Sciatic nerve (tissue), 2 donors: ENCODE measurements around the gene LAMA4. TPM values are rescaled to one million over a fixed set of nuclear protein-coding genes. Genes with fewer than 3 reads are reported as not detected.
"Not testable (repeated sequence)": the region's sequence is repeated elsewhere in the genome, so short reads cannot be mapped to it uniquely, and the experiment has no call there.

Experiments used
- ATAC-seq: fragments of 200-7000 bp; cut with Tn5 transposase; one replicate; pipeline ENCODE4 v1.9.1; 2020; ENCODE audit warnings: mild to moderate bottlenecking, moderate library complexity
- DNase-seq: peaks from one replicate; pipeline ENCODE4 v3.0.0-alpha.2; 2020; ENCODE audit warnings: low spot score
- intact Hi-C: fragments of 100-400 bp; cut with DNase I; formaldehyde crosslinking; loops from one replicate; pipeline ENCODE4 v1.14.2; 2022
- total RNA-seq: library from RNA; stranded (reverse); fragmentation: NEBNext Ultra II Directional; extraction: Animal tissue kit (Norgen Biotek cat#: 25700); gene quantifications from one replicate; pipeline ENCODE4 v1.2.1, GENCODE V29; 2021
- donor health status: DM: no; HTN: no; CAD: no.
- donor health status: DM: no; HTN: no; CAD: no.

The LAMA4 gene
- total RNA-seq, 1 donor from 2014 or later, result 332 TPM

DNA sequence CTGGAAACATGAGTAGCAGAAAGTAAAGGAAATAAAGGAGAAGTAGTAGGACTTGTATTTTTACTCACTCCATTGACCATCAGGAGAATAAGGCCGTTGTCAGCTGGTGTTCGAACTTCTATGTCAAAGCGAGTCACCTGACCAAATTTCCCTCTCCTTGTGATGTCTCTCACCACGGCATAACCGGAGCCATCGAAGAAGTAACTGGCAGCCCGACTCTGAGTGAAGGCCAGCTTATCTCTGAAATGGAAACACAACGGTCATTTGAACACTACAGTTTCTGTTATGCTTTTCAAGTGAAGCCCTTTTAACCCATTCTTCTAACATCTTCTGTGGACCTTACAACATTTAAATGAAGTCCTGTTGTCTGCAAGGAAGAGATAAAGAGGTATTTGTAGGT, 115.3 kb downstream of the LAMA4 start:
- ATAC-seq (no peak), DNase-seq (no peak)
- intact Hi-C loops, result no loop called here

DNA sequence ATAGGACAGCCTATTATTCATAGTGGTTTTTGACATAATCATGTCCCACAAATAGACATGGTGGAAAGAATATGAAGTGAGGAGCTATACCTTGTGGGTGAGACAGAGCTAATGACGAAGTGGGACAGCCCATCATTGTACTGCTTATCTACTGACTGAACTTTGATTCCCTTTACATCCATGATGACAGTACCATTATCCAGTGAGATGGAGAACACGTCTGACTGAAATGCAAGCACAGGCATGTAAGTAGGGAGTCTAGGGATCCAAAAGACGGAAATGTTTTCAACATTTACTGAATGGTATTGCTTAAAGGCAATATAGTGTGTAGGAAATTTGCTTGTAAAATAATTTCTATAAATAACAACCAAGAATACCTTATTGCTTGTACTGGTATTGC, 123.5 kb downstream of the LAMA4 start:
- intact Hi-C loops, result no loop called here
- ATAC-seq, result no peak

DNA sequence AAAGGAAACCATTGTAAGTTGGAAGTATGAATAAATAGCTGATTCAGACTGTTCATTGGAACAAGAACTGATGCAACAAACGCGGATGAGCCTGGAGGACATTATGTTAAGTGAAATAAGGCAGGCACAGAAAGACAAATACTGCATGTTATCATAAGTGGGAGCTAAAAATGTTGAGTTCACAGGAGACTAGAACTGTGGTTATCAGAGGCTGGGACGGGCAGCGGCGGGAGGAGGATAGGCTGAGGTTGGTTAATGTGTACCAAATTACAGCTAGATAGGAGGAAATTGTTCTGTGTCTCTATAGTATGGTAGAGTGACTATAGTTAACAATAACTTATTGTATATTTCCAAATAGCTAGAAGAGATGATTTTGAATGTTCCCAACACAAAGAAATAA, 126.2 kb downstream of the LAMA4 start:
- intact Hi-C loops, result no loop called here
- ATAC-seq (no peak), DNase-seq (no peak)

More for the DNA sequence above, 123.5 kb downstream of the LAMA4 start:
- DNase-seq, result no peak

DNA sequence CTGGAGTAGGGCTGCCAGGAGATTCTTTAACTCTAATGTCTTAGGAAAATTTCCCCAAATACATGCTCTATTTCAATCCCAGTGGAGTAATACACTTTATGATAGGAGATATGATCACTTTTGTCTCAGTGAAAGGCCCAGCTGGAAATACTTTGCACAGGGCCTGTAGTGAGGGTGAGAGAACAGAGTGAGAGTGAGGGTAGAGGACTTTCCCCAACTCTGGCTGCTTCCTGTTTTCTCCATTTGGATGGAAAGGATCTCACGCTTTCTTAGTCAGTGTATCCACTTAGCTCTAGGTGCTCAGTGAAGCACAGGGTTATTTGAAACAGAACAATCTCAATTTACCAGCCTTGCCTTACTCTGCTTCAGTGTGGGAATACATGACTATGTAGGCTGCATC, 130.4 kb downstream of the LAMA4 start:
- intact Hi-C loops, result no loop called here
- DNase-seq (no peak), ATAC-seq (no peak)

DNA sequence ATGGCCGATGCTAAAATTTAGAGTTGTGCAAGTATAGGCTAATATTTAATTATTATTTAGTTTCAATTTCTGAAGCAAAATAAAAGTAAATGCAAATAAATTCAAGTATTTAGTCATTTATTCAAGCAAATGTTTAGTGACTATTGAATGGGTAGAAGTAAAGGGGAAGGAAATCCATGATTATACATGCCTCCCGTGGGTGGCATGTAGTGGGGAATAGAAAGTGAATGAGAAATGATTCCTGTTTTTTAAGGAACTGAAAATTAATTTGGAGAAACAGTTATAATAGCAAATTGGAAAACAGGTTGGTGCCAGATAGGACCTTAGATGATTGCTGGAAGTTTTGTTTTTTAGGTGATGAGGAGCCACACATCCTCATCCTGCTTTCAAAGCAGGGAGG, 131.6 kb downstream of the LAMA4 start:
- no peak for DNase-seq
- intact Hi-C loops, result no loop called here
- ATAC-seq, result no peak

DNA sequence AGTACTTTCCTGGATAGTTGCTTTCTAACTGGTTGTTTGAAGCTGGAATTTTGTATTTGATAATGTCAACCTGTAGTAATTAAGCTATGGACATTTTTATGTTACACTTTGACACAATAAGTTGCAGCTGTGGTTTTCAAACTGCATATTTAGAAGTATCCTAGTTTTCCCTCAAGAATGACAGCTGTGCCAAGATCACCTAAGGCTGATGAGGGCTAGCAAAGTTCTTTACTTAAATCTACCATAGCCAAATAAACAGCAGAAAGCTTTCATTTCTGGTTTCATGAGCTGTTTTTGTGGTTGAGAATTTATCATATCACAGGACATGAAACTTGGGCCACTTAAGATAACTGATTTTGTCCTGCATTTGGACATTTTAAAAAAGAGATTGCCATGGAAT, 136.3 kb downstream of the LAMA4 start:
- intact Hi-C loops, result no loop called here
- ATAC-seq (no peak), DNase-seq (no peak)

DNA sequence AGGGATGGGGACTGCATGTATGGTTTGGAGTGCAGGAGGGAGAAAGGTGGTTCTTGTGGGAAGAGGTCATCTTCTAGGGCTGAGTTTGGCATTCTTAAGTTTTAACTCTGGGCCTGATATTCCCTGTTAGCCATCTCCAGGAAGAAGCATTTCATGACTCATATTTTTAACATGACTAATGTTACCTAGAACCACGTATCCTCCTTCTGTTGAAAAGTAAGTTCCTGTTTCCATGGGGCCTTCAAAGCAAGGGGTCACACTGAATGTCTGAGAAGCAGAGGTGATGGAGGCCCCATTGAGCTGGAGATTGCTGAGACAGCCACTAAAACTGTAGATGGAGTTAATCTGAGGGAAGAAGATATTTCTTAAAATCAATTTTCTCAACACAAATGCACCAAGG, 136.8 kb downstream of the LAMA4 start:
- no peak for DNase-seq
- ATAC-seq, result no peak
- intact Hi-C loops, result no loop called here

DNA sequence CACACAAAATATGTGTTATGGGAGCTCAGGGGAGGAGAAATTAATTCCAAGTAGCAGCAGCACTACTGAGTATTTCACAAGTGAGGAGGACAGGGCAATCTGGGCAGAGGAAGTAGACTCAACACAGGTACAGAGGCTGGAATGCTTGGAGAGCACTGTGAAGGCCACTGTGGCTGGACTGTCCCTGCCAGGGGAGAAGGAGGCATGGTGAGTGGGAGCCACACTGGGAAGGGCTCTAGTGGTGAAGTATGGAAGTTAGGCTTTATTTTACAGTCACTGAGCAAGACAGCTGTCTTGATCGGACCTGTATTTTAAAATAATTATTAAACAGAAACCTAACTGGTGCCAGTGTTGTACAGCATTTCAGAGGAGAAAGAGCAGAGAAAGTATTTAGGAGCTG, 138.1 kb downstream of the LAMA4 start:
- DNase-seq, result no peak
- ATAC-seq, result no peak
- intact Hi-C loops, result no loop called here

DNA sequence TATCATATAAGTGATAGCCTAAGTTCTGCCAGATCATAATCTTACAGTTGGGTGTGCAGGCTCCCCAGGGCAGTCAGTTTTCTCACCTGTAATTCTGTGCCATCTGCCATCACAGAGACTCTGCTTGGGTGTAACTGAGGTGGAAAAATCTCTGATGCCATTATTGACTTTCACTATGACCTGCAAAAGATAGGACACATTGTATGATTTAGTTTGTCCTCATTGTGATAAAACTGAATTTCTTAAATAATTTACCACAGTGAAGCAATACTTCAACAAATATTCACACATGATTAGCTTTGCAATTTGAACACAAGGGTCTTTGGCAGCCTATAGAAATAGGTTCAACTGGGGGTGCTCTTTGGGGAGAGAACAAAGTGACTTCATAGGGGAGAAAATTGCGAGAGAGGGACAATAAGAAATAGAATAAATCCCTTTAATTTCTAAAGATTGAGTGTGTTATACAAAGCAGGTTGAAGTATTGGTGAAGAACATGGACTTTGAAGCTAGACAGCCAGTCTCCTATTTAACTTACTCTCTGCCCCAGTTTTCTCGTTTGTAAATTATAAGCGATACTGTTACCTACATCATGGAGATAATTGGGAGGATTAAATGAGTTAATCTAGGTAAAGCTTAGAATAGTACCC, 139.7 kb downstream of the LAMA4 start:
- no peak for DNase-seq
- ATAC-seq, result no peak
- intact Hi-C loops, result no loop called here

DNA sequence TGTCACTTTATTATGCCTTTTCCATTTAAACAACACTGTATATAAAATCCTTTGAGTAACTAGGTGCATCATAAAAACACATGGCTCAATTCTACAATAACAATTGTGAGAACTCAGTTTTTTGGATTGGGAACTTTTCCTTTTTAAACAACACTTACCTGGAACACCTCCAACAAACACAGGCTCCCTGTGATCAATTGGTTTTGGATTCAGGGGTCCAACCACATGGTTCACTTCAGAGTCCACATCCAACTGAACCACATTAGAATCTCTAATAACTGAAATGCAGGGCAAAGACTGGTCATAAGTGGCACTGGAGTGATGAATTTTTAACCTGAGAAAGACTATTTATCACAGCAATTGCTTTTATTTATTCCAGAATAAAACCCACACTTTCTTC, 140.4 kb downstream of the LAMA4 start:
- no peak for DNase-seq
- intact Hi-C loops, result no loop called here
- ATAC-seq, result no peak

DNA sequence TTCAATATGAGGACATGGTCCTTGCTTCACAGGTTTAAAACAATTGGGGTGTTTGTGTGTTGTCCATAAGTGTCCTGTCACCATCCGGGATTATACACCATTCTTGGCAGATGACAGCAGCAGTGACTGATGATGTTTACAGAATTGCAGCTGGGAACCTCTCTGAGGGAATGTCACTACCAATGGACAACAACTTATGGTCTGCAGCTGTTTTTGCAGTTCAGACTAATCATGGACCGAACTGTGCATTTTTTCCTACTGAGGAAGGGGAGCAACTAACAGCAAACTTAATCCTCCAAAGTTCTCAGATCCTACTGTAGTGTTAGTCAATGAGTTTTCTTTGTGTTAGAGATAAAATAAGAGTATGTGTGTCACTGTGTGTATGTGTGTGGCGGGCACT, 140.9 kb downstream of the LAMA4 start:
- DNase-seq (no peak), ATAC-seq (no peak)
- intact Hi-C loops, result no loop called here

DNA sequence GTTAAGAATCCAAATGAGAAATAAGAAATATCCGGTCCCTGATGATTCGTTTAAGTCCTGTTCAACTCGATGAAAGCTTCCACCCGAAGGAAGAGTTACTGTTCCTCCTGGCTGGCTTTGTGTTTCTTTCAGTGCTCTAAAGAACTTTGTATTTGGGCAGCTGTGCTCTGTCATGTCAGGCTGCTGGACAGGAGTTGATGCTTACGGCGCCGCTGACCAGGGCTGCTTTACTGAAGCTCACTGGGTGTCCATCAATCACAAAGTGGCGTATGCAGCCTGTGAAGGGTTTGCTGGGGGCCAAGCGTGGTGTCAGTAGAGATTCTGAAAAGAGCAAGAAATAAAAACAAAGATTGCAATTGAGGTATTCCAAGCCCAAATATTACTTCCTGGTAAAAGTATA, 145.1 kb downstream of the LAMA4 start:
- DNase-seq (no peak), ATAC-seq (no peak)
- intact Hi-C loops, result no loop called here

DNA sequence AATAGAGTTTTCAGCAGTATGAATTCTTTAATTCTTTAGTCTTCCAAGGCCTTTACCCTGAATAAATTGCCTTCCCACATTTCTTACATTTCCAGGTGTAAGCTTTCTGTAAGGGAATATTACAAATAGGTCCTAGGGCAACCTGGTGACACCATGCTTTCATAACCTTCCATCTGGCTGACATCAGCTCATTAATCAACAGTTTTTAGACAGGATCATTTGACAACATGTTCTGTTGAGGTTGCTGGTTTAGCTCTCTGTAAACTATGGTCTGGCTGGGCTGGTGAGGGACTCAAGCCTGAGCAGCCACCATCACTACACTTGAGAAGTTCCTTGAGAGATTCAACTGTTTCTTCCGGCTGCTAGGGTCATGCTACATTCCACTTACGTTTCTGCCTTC, 147.8 kb downstream of the LAMA4 start:
- ATAC-seq (no peak), DNase-seq (no peak)
- intact Hi-C loops, result no loop called here

DNA sequence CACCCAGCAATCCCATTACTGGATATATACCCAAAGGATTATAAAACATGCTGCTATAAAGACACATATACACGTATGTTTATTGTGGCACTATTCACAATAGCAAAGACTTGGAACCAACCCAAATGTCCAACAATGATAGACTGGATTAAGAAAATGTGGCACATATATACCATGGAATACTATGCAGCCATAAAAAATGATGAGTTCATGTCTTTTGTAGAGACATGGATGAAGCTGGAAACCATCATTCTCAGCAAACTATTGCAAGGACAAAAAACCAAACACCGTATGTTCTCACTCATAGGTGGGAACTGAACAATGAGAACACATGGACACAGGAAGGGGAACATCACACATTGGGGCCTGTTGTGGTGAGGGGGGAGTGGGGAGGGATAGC, 148.3 kb downstream of the LAMA4 start:
- ATAC-seq, DNase-seq, intact Hi-C loops: not testable (repeated sequence)

DNA sequence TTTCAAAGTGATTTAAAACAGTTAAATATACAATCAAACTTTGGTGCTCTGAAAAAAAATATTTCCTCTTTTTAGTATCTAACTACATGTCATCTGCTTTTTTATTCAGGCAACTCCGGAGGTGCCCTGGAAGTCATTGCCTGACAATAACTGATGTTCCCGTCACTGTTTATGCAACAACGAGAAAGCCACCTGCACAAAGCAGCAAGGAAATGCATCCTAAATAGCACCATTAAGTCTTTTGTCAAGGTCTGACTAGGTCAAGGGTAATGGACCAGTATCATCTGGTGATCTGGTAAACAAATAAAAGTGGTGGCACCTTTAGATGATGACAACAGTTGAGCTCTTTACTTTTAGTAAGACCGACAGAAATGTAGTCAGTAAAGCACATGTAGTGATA, 153.8 kb downstream of the LAMA4 start:
- ATAC-seq, result no peak
- intact Hi-C loops, result no loop called here

DNA sequence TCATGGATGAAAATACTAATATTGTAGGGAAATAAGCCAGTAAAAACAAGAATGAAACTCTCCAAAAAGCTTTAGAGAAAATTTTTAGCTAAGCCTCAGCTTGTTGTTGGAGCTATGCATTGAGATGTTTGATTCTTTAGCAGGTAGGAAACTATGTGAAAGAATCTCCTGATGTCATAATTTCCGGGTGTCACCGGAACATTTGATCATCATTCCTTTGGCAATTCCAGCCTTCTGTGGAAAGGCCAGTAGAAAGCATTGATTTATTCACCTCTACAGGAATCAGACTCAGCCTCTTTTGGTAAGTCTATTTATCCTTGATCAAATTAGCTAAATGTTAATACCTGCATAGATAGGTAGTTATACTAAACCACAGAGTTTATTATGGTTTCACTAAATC, 157.5 kb downstream of the LAMA4 start:
- no peak for ATAC-seq
- intact Hi-C loops, result no loop called here
- DNase-seq, result no peak

More for the DNA sequence above, 153.8 kb downstream of the LAMA4 start:
- DNase-seq, result no peak

DNA sequence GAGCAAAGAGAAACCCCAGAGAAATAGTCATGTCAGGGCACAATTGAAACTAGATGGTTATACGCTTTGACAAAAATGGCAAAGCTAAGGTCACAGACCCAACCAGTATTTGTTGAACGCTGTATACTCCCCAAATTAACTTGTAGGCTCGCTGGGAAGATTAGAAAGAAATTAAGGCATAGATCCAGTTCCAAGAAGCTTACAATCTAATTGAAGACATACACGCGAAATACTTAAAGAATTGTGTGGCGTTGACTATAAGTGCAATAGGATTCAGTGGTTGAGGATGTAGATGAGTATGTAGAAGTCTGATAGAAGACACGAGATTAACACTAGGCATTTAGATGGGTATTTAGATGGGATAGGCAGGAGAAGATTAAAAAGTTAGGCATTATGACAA, 166.5 kb downstream of the LAMA4 start:
- ATAC-seq (no peak), DNase-seq (no peak)
- intact Hi-C loops, result no loop called here

DNA sequence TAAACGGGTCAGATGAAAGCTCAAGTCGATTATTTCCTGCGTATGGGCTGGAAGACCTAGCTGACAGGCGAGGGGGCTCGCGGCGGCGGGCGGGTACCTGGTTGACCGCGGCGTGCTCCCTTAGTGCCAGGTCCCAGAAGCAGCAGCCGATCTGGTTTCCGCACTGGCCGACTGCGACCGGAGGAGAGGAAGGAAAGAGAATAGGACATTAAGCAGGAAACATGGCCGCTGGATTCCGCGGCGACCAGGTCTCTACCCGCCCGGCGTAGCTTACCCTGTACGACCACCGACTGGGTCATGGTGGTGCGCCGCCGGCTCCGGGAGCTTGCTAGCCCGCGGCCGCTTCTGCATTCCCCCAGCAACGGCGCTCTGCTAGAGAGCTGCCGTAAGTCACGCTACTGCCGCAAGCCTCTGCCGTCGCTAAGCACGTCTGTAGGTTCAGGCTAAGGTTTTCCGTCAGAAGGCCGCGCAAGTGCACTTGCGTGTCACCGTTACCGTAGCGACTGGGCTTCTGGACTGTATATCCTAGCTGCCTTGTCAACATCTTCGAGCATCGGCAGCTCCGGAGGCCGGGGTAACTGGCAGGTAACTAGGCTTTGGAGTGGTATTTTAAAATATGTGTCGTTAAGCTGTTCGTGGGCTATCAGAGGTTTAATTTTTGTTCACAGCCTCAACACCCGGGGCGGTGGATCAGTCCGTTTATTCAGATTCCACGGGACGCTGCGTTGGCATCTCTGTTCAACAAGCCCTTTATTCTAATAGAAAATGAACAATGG, 167.0 kb downstream of the LAMA4 start, which contains the start of the genes FAM229B and TUBE1:
Gene FAM229B, plus strand, starts transcription at position 456 of the 776 bp plus-strand sequence. CDS start 11,693 bp downstream, outside the sequence.
Gene TUBE1, minus strand, starts transcription at position 347 of the 776 bp plus-strand sequence. Its CDS starts 48 bp downstream, at position 299.
- intact Hi-C loops, result no loop called here
- ATAC-seq, result peak; percentile 98
- peak; percentile 93 for DNase-seq

DNA sequence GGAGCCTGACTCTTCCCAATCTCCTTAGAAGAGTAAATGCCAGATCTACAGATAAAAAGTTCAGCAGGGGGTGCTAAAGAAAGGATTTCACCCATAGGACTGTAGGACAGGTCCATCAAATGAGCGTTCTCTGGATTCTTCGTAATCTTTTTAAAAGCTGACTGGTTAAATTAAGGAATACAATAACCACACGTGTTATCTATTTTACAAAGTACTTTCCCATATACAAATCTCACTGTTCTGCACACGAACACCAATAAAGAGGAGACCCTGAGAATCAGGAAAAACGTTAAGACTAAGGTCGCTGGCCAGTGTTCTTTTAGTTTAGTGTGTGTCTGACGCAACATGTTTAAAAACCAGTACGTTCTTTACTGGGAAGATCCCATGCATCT, 167.6 kb downstream of the LAMA4 start:
- intact Hi-C loops, result no loop called here

DNA sequence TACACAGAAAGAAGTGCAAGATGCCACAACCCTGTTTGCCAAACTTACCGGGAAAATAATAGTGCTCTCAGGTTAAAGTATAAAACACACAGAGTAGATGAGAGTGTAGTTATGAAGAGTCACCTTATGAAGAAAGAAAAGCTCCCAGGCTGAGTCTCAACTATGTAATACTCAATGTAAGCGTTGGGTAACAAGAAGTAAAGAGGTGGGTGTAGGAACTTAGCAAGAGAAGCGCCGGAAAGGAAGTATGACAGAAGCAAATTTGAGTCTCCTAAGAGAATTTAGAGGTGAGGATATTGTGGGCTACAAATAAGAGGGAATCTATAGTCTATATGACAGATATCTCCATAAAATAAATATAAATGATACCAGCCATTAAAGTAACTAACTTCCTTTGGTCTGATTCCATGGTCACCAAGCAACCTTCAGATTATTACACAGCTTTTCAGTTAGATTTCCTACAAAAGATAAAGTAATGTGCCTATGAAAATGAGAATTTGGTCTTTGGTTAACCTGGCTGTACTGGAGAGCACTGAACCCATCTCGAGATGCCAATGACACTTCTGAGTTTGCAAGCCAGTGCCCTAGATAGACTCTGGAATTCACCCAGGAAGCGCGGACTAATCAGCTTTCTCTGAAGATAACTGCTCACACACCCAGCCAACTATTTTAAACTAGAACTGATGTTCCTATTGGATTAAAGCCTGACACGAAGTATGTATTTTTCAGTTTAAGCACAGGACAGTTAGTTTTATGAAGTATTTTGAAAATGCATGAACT, 168.9 kb downstream of the LAMA4 start:
- DNase-seq (no peak), ATAC-seq (no peak)
- intact Hi-C loops, result no loop called here

More for the DNA sequence above, 167.6 kb downstream of the LAMA4 start:
- DNase-seq (no peak), ATAC-seq (peak; percentile 73)
